LNCaP clone FGC (cell line): ENCODE data around the gene DAZAP2.

Experiments used
- DNase-seq: peaks from one replicate; pipeline ENCODE4 v3.0.0-alpha.2; 2011; ENCODE audit warnings: low read depth
- H3K4me3 ChIP-seq: 2 replicates; pipeline ENCODE4 v1.5.1; 2011; ENCODE audit warnings: mild to moderate bottlenecking, low read depth, low read length, control low read depth
- CTCF ChIP-seq: IDR thresholded peaks from 2 replicates; pipeline ENCODE4 v1.5.1; 2012; ENCODE audit warnings: mild to moderate bottlenecking; ENCODE audit not compliant: control insufficient read depth, insufficient read depth; ENCODE audit errors: extremely low read depth

Gene DAZAP2

GRCh38 chr12:51238037-51238509, 553 bp upstream of the DAZAP2 start:
- peak; percentile 52 for DNase-seq
- TF ChIP-seq CTCF, result no peak
- H3K4me3 ChIP-seq, result peak overlapping the region; percentile 99

DNA sequence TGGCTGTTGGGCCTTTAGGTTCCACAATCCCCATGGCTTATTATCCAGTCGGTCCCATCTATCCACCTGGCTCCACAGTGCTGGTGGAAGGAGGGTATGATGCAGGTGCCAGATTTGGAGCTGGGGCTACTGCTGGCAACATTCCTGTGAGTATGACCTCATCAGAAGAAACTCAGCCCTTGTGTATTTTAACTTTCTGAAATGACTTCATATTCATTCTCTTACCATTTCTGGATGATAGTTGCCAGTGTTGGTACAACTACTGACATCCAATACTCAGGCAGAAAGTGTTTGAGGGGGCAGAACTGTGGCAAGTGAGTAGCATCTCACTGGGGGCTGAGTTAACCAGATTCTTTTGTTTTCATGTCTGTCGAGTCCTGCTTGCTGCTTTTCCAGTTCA, 2.3 kb downstream of the DAZAP2 start:
- TF ChIP-seq CTCF, result no peak
- DNase-seq, result no peak
- H3K4me3 ChIP-seq, result no peak overlapping the region

DNA sequence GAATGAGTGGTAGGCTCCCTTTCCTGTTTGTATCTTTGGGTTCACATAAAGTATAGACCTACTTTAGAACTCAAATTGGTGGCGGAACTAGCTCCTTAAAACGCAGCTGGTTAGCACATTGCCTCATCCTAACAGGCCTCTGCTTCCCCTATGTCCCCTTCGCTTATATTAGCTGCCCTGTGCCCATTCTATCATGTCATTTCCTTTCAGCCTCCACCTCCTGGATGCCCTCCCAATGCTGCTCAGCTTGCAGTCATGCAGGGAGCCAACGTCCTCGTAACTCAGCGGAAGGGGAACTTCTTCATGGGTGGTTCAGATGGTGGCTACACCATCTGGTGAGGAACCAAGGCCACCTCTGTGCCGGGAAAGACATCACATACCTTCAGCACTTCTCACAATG, 3.5 kb downstream of the DAZAP2 start:
- no peak overlapping the region for H3K4me3 ChIP-seq
- no peak for DNase-seq
- no peak for TF ChIP-seq CTCF

- no peak for DNase-seq
- TF ChIP-seq CTCF, result no peak
- no peak overlapping the region for H3K4me3 ChIP-seq
Measured at GRCh38 chr12:51242876-51243275, 4.2 kb downstream of the DAZAP2 start.

GRCh38 chr12:51244269-51244668, 5.6 kb downstream of the DAZAP2 start:
- TF ChIP-seq CTCF, result no peak
- no peak for DNase-seq
- H3K4me3 ChIP-seq, result no peak overlapping the region

DNA sequence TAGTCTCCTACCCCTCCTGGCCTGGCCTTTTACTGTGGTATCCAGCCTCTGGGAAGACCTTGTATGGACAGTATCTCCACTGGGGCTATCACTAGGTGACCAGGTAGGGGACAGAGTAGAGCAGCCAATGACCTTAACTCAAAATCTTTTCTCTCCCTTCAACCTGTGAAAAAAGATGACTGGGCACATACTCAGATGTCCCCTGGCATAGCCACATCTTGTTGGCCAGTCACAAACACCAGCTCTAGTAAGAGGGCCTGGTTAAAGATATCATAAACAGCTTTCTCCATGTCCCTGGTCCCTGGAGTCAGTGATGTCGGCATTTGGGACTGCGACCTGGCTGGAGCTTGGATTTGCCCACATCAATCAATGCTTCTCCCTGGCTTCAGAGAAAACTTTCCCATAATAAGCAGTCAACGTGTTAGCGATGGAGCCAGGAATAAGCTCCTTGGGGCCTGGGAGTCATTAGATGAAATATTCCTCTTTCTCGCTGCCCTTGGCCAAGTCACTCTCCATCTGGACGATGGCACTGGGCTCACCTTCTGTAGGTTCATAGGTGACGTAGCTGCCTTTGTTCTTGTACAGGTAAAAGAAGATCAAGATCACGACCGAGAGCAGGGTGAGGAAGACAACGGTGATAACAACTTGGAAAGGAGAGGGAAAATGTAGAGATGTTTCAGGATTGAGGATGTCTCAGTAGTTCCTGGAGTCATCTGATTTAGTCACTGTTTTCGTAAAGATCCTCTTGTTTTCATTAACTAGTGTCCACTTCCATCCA, 7.0 kb downstream of the DAZAP2 start:
- no peak overlapping the region for H3K4me3 ChIP-seq
- no peak for DNase-seq
- no peak for TF ChIP-seq CTCF
